Endothelial cell (in vitro differentiated cells): ENCODE data around the gene TRABD2A. TPM values are rescaled to one million over a fixed set of nuclear protein-coding genes. Genes with fewer than 3 reads are reported as not detected.

ENCODE experiments used
- DNase-seq: peaks from one replicate; pipeline ENCODE4 v3.0.0; 2021; ENCODE audit warnings: low spot score
- H3K27ac Mint-ChIP-seq: one replicate; pipeline ENCODE4 v1.8.0; 2021; ENCODE audit warnings: mixed read lengths, inconsistent platforms; ENCODE audit not compliant: unreplicated experiment
- H3K27me3 Mint-ChIP-seq: one replicate; pipeline ENCODE4 v1.8.0; 2021; ENCODE audit warnings: mild to moderate bottlenecking, moderate library complexity, mixed read lengths, inconsistent platforms; ENCODE audit not compliant: unreplicated experiment
- H3K36me3 Mint-ChIP-seq: one replicate; pipeline ENCODE4 v1.8.0; 2021; ENCODE audit warnings: mild to moderate bottlenecking, low read depth, mixed read lengths, inconsistent platforms; ENCODE audit not compliant: unreplicated experiment
- H3K4me1 Mint-ChIP-seq: one replicate; pipeline ENCODE4 v1.8.0; 2021; ENCODE audit warnings: mild to moderate bottlenecking, mixed read lengths, inconsistent platforms; ENCODE audit not compliant: unreplicated experiment
- H3K4me3 Mint-ChIP-seq: one replicate; pipeline ENCODE4 v1.8.0; 2021; ENCODE audit warnings: mild to moderate bottlenecking, mixed read lengths, inconsistent platforms; ENCODE audit not compliant: unreplicated experiment
- H3K9me3 Mint-ChIP-seq: one replicate; pipeline ENCODE4 v1.8.0; 2021; ENCODE audit warnings: mixed read lengths, inconsistent platforms; ENCODE audit not compliant: unreplicated experiment
- CTCF ChIP-seq: fragments of 200-600 bp; sonication (generic); IDR thresholded peaks from one replicate; pipeline ENCODE4 v1.5.0; 2021; ENCODE audit warnings: antibody characterized with exemption; ENCODE audit not compliant: unreplicated experiment
- total RNA-seq: library from RNA; stranded (reverse); fragmentation: NEBNext Ultra II Directional; extraction: Animal tissue kit (Norgen Biotek cat#: 25700); gene quantifications from one replicate; pipeline ENCODE4 v1.2.1, GENCODE V29; 2021; ENCODE audit not compliant: unreplicated experiment

Gene TRABD2A
- total RNA-seq, 1 donor from 2014 or later: 7.2 TPM

- DNase-seq: no peak
- Mint-ChIP-seq H3K27ac (no peak overlapping the region), H3K4me3 (no peak overlapping the region), H3K27me3 (peaks cover 1% of the 10 kb centered on the region), H3K9me3 (no peaks in the 10 kb centered on the region), H3K36me3 (peaks cover 7% of the 10 kb centered on the region), H3K4me1 (no peaks in the 10 kb centered on the region)
- no peak for TF ChIP-seq CTCF
Measured at GRCh38 chr2:84838434-84839145, 42.3 kb downstream of the TRABD2A start.

- Mint-ChIP-seq H3K9me3 (no peaks in the 10 kb centered on the region), H3K36me3 (peaks cover 7% of the 10 kb centered on the region), H3K27ac (no peak overlapping the region), H3K4me1 (no peaks in the 10 kb centered on the region), H3K4me3 (no peak overlapping the region), H3K27me3 (peaks cover 1% of the 10 kb centered on the region)
- TF ChIP-seq CTCF: no peak
- DNase-seq: no peak
Measured at GRCh38 chr2:84836215-84836614, 44.7 kb downstream of the TRABD2A start.

- H3K9me3 Mint-ChIP-seq: no peaks in the 10 kb centered on the region
- H3K36me3 Mint-ChIP-seq: peaks cover 7% of the 10 kb centered on the region
- H3K27ac Mint-ChIP-seq: no peak overlapping the region
- H3K27me3 Mint-ChIP-seq: no peaks in the 10 kb centered on the region
- no peak for DNase-seq
- H3K4me1 Mint-ChIP-seq: no peaks in the 10 kb centered on the region
- no peak overlapping the region for H3K4me3 Mint-ChIP-seq
- TF ChIP-seq CTCF: no peak
Measured at GRCh38 chr2:84833481-84834150, 47.3 kb downstream of the TRABD2A start.

- Mint-ChIP-seq H3K36me3 (peaks cover 7% of the 10 kb centered on the region), H3K4me3 (no peak overlapping the region), H3K27me3 (no peaks in the 10 kb centered on the region), H3K4me1 (no peaks in the 10 kb centered on the region), H3K9me3 (no peaks in the 10 kb centered on the region), H3K27ac (no peak overlapping the region)
- TF ChIP-seq CTCF: no peak
- no peak for DNase-seq
Measured at GRCh38 chr2:84832772-84833461, 48.0 kb downstream of the TRABD2A start.
